HCT116 (cell line): ENCODE measurements around the gene TECPR1. TPM values are rescaled to one million over a fixed set of nuclear protein-coding genes. Genes with fewer than 3 reads are reported as not detected.

Source experiments
- ATAC-seq: fragments of 200-7000 bp; cut with Tn5 transposase; 2 replicates; pipeline ENCODE4 v1.9.1; 2020; ENCODE audit warnings: mild to moderate bottlenecking, moderate library complexity
- BruUV-seq: library from RNA; stranded (reverse); fragments of 400-500 nt; replicated peaks from 2 replicates; lab custom pipeline; 2021; lab: Mats Ljungman, UMichigan
- CTCF ChIA-PET: fragments of 300-600 bp; sonication (Branson Sonifier 250); formaldehyde crosslinking; loops from one replicate; lab custom pipeline; 2021; ENCODE audit warnings: antibody characterized with exemption; lab: Charles Lee
- POLR2A ChIA-PET: fragments of 300-600, 350-600 bp; sonication (Branson Sonifier 250); formaldehyde crosslinking; loops from one replicate; lab custom pipeline; 2021; ENCODE audit warnings: antibody characterized with exemption; lab: Charles Lee
- RAD21 ChIA-PET, 2 experiments: fragments of 300-600 bp; sonication (Branson Sonifier 250); formaldehyde crosslinking; loops; one replicate each; lab custom pipeline; 2023; ENCODE audit warnings: low total read pairs in 2 of 2; ENCODE audit not compliant: uncharacterized antibody in 2 of 2, unreplicated experiment in 2 of 2, low non-redundant PET in 1 of 2; lab: Charles Lee
- DNase-seq: peaks from one replicate; pipeline ENCODE4 v3.0.0-alpha.2; 2010; ENCODE audit warnings: low read depth, low spot score
- H2AFZ ChIP-seq: fragments of 200-600 bp; shearing (Covaris generic), sonication (generic); 2 replicates; pipeline ENCODE4 v1.6.1; 2017; ENCODE audit warnings: low read depth, mixed run types, mixed read lengths, antibody characterized with exemption, low read length; ENCODE audit not compliant: poor library complexity, severe bottlenecking
- H3K27ac ChIP-seq: 2 replicates; pipeline ENCODE4 v1.5.1; 2012; ENCODE audit warnings: low read depth, low read length
- H3K27me3 ChIP-seq: fragments of 200-600 bp; sonication (generic); 2 replicates; pipeline ENCODE4 v1.6.1; 2016; ENCODE audit warnings: mixed run types, low read length, mixed read lengths; ENCODE audit not compliant: insufficient read depth
- H3K36me3 ChIP-seq, 2 experiments: fragments of 200-500 bp in 1 of 2; fragments of 200-600 bp in 1 of 2; sonication (Bioruptor generic) in 1 of 2; sonication (generic) in 1 of 2; 2 replicates each; pipeline versions ENCODE4 v1.5.1 to v1.6.1; 2014 to 2016; ENCODE audit warnings: low read length in 2 of 2, inconsistent platforms in 1 of 2, mixed read lengths in 1 of 2, mixed run types in 1 of 2; ENCODE audit not compliant: insufficient read depth in 2 of 2, control insufficient read depth in 1 of 2
- H3K4me1 ChIP-seq, 2 experiments: fragments of 200-600 bp in 1 of 2; sonication (generic) in 1 of 2; 2 replicates each; pipeline versions ENCODE4 v1.5.1 to v1.6.1; 2012 to 2017; ENCODE audit warnings: low read length in 2 of 2, inconsistent platforms in 1 of 2, mild to moderate bottlenecking in 1 of 2, mixed read lengths in 1 of 2, mixed run types in 1 of 2, moderate library complexity in 1 of 2; ENCODE audit not compliant: insufficient read depth in 2 of 2, control insufficient read depth in 1 of 2
- H3K4me2 ChIP-seq: fragments of 200-600 bp; sonication (generic); 2 replicates; pipeline ENCODE4 v1.6.1; 2017; ENCODE audit warnings: mixed run types, low read length, mixed read lengths
- H3K4me3 ChIP-seq, 2 experiments: fragments of 200-600 bp in 1 of 2; sonication (generic) in 1 of 2; replicated peaks in 1 of 2; 2 replicates each; pipeline ENCODE4 v1.5.1; 2011 to 2016; ENCODE audit warnings: low read length in 2 of 2, control low read depth in 1 of 2, low read depth in 1 of 2, mild to moderate bottlenecking in 1 of 2, mixed read lengths in 1 of 2, mixed run types in 1 of 2
- H3K79me2 ChIP-seq: fragments of 200-600 bp; sonication (generic); 2 replicates; pipeline ENCODE4 v1.6.1; 2017; ENCODE audit warnings: mild to moderate bottlenecking, mixed run types, low read length, moderate library complexity, mixed read lengths; ENCODE audit not compliant: insufficient read depth
- H3K9ac ChIP-seq: fragments of 200-600 bp; sonication (generic); 2 replicates; pipeline ENCODE4 v1.6.1; 2016; ENCODE audit warnings: low read length, mixed read lengths
- H3K9me2 ChIP-seq: fragments of 200-600 bp; sonication (generic), shearing (Covaris generic); 2 replicates; pipeline ENCODE4 v1.6.1; 2017; ENCODE audit warnings: mixed run types, mild to moderate bottlenecking, moderate library complexity; ENCODE audit not compliant: insufficient read depth
- H3K9me3 ChIP-seq, 2 experiments: fragments of 200-500 bp in 1 of 2; fragments of 200-600 bp in 1 of 2; sonication (Bioruptor generic) in 1 of 2; sonication (generic) in 1 of 2; 2 replicates each; pipeline ENCODE4 v1.6.1; 2014 to 2017; ENCODE audit warnings: low read length in 2 of 2, mixed read lengths in 2 of 2, inconsistent platforms in 1 of 2, low read depth in 1 of 2, mild to moderate bottlenecking in 1 of 2, mixed run types in 1 of 2, moderate library complexity in 1 of 2; ENCODE audit not compliant: control insufficient read depth in 1 of 2, insufficient read depth in 1 of 2
- H4K20me1 ChIP-seq: fragments of 200-600 bp; sonication (generic), shearing (Covaris generic); 2 replicates; pipeline ENCODE4 v1.6.1; 2017; ENCODE audit warnings: mixed run types, mild to moderate bottlenecking, moderate library complexity; ENCODE audit not compliant: insufficient read depth
- CBX3 ChIP-seq: IDR thresholded peaks from 2 replicates; pipeline ENCODE4 v1.6.1; 2012; ENCODE audit warnings: low read depth
- ELF1 ChIP-seq: IDR thresholded peaks from 2 replicates; pipeline ENCODE4 v1.6.1; 2012; ENCODE audit warnings: low read depth, borderline replicate concordance
- POLR2A ChIP-seq: IDR thresholded peaks from 2 replicates; pipeline ENCODE4 v1.7.0; 2011; ENCODE audit warnings: borderline replicate concordance; ENCODE audit not compliant: insufficient read depth, insufficient read length; ENCODE audit errors: extremely low read depth
- SRF ChIP-seq: IDR thresholded peaks from 2 replicates; pipeline ENCODE4 v1.6.1; 2012; ENCODE audit warnings: low read depth
- intact Hi-C: fragments of 100-400 bp; cut with micrococcal nuclease; formaldehyde crosslinking; loops from 2 replicates; pipeline ENCODE4 v1.10.0; 2022
- total RNA-seq: library from RNA; stranded (reverse); gene quantifications from one replicate; pipeline ENCODE4 v1.2.1, GENCODE V29; 2021; ENCODE audit not compliant: unreplicated experiment
- TF ChIP-seq, protein P1 (sequence below): IDR thresholded peaks from 2 replicates; pipeline ENCODE4 v1.6.1; 2011; ENCODE audit warnings: mild to moderate bottlenecking, low read length, moderate library complexity; ENCODE audit not compliant: insufficient replicate concordance; ENCODE audit errors: extremely low read depth
- TF ChIP-seq, protein P2 (sequence below), 3 experiments: fragments of 200-600 bp in 1 of 3; sonication (generic) in 1 of 3; IDR thresholded peaks in 2 of 3; conservative IDR thresholded peaks in 1 of 3; 2 replicates each; pipeline ENCODE4 v1.5.1; 2012 to 2017; ENCODE audit warnings: low read depth in 2 of 3, low read length in 2 of 3, antibody characterized with exemption in 1 of 3, borderline replicate concordance in 1 of 3, control low read depth in 1 of 3, mild to moderate bottlenecking in 1 of 3, mixed read lengths in 1 of 3, mixed run types in 1 of 3, moderate library complexity in 1 of 3; ENCODE audit not compliant: insufficient read depth in 1 of 3

Gene TECPR1
- total RNA-seq, 1 experiment from 2014 or later: 19.9 TPM

DNA sequence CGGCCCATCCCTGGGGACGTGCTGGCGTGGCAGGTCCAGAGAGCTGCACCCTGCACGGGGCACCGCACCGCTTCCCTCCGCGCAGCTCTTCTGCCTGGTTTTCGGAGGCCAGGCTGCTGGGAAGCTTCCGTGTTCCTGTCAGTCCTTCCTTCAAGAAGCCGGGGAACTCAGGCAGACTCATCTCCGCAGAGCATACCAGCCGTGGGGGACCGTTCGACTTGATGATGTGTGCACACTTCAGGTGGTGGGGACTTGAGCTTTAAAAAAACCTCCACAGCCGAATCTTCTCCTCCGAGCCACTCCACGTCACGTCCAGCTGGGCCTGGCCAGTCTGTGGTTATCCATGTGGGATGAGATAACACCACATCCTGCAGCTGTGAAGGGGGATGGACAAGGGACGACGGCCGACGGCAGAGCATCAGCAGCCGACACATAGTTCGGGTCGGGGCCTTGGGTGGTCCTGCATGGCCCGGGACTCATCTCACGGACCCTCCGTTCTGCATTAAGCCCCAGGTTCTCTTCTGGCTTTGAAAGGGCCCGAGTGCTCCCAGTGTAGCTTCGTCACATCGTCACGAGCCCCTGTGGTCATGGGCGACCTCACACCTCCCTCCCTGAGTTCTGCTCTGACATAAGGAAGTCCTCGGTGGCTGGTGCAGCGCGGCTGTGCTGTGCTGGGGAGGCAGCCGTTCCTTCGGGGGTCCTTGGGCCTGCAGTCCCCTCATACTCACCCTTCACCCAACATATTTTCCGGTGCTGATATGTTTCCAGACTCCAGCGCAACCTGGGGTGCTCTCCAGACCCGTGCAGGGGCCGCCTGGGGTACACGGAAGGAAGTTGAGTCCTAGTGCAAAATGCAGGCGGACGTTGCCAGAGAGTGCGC is 45.3 kb downstream of the TECPR1 start:
- Histone ChIP-seq H3K27ac (no peak overlapping the region), H3K4me1 (peaks cover under 1 to 3% of the 10 kb centered on the region in 2 experiments; a peak in 2 of 4 replicates), H3K9me2 (no peaks in the 10 kb centered on the region), H3K36me3 (peaks cover 0 to 2% of the 10 kb centered on the region in 2 experiments; a peak in 1 of 4 replicates), H3K27me3 (no peaks in the 10 kb centered on the region), H3K4me2 (no peak overlapping the region), H3K9ac (no peak overlapping the region), H3K79me2 (no peaks in the 10 kb centered on the region), H3K9me3 (no peaks in the 10 kb centered on the region), H2AFZ (no peak overlapping the region), H4K20me1 (no peaks in the 10 kb centered on the region), H3K4me3 (no peak overlapping the region)
- CTCF ChIA-PET: no interaction called here
- POLR2A ChIA-PET: no interaction called here
- intact Hi-C loops: no loop called here
- TF ChIP-seq, protein P1, sequence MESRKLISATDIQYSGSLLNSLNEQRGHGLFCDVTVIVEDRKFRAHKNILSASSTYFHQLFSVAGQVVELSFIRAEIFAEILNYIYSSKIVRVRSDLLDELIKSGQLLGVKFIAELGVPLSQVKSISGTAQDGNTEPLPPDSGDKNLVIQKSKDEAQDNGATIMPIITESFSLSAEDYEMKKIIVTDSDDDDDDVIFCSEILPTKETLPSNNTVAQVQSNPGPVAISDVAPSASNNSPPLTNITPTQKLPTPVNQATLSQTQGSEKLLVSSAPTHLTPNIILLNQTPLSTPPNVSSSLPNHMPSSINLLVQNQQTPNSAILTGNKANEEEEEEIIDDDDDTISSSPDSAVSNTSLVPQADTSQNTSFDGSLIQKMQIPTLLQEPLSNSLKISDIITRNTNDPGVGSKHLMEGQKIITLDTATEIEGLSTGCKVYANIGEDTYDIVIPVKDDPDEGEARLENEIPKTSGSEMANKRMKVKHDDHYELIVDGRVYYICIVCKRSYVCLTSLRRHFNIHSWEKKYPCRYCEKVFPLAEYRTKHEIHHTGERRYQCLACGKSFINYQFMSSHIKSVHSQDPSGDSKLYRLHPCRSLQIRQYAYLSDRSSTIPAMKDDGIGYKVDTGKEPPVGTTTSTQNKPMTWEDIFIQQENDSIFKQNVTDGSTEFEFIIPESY: no peak
- TF ChIP-seq SRF (no peak), CBX3 (no peak), POLR2A (no peak), ELF1 (no peak)
- TF ChIP-seq, protein P2, sequence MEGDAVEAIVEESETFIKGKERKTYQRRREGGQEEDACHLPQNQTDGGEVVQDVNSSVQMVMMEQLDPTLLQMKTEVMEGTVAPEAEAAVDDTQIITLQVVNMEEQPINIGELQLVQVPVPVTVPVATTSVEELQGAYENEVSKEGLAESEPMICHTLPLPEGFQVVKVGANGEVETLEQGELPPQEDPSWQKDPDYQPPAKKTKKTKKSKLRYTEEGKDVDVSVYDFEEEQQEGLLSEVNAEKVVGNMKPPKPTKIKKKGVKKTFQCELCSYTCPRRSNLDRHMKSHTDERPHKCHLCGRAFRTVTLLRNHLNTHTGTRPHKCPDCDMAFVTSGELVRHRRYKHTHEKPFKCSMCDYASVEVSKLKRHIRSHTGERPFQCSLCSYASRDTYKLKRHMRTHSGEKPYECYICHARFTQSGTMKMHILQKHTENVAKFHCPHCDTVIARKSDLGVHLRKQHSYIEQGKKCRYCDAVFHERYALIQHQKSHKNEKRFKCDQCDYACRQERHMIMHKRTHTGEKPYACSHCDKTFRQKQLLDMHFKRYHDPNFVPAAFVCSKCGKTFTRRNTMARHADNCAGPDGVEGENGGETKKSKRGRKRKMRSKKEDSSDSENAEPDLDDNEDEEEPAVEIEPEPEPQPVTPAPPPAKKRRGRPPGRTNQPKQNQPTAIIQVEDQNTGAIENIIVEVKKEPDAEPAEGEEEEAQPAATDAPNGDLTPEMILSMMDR (IDR thresholded peaks at IDR 0.05 in 2 of 3, conservative IDR thresholded peaks at IDR 0.05 in 1 of 3; ENCODE audit: borderline replicate concordance in 1 of 3, insufficient read depth in 1 of 3, low read depth in 2 of 3, low read length in 2 of 3): no peak
- RAD21 ChIA-PET: no interaction called here
- ATAC-seq (no peak), DNase-seq (no peak)
- no TSS peak for BruUV-seq
